ENCODE measurements around the gene GEMIN7.

- TF ChIP-seq POLR2A (IDR thresholded peaks at IDR 0.05) (no peak), CTCF (IDR thresholded peaks at IDR 0.05) (no peak)
Observed at GRCh38 chr19:45069056-45069455, 10.0 kb upstream of the GEMIN7 start.
